Keratinocyte (primary cell): Measurements from ENCODE around the gene ABI3. TPM values are rescaled to one million over a fixed set of nuclear protein-coding genes. Genes with fewer than 3 reads are reported as not detected.
A peak's percentile ranks its signal among the peaks of the same experiment; 100 is the strongest.

Experiments used
- DNase-seq: peaks from one replicate; pipeline ENCODE4 v3.0.0-alpha.2; 2011; ENCODE audit warnings: low read depth, missing footprints, low spot score
- FAIRE-seq: peaks from 2 replicates; lab custom pipeline; 2011; peaks lifted over from hg19 to GRCh38; lab: Jason Lieb, UNC
- H2AFZ ChIP-seq: 2 replicates; pipeline ENCODE4 v1.6.0; 2012; ENCODE audit warnings: low read length, control low read depth, inconsistent platforms; ENCODE audit not compliant: control insufficient read depth
- H3K27ac ChIP-seq: 2 replicates; pipeline ENCODE4 v1.5.1; 2011; ENCODE audit warnings: low read length; ENCODE audit not compliant: control insufficient read depth, insufficient read depth
- H3K27me3 ChIP-seq: 3 replicates; pipeline ENCODE4 v1.6.0; 2011; ENCODE audit warnings: low read length; ENCODE audit not compliant: control insufficient read depth, insufficient read depth; ENCODE audit errors: extremely low read depth
- H3K36me3 ChIP-seq, 2 experiments: 2 replicates in 1 of 2; 3 replicates in 1 of 2; pipeline ENCODE4 v1.5.1; 2011; ENCODE audit warnings: low read length in 2 of 2, mild to moderate bottlenecking in 1 of 2; ENCODE audit not compliant: control insufficient read depth in 2 of 2, insufficient read depth in 2 of 2; ENCODE audit errors: extremely low read depth in 1 of 2
- H3K4me1 ChIP-seq: 3 replicates; pipeline ENCODE4 v1.5.1; 2011; ENCODE audit warnings: low read length; ENCODE audit not compliant: control insufficient read depth, insufficient read depth; ENCODE audit errors: extremely low read depth
- H3K4me2 ChIP-seq: 3 replicates; pipeline ENCODE4 v1.6.0; 2011; ENCODE audit warnings: low read depth, low read length; ENCODE audit not compliant: control insufficient read depth, insufficient read depth; ENCODE audit errors: extremely low read depth
- H3K4me3 ChIP-seq, 3 experiments: fragments of 200-600 bp in 1 of 3; sonication (generic) in 1 of 3; 2 replicates in 2 of 3; 3 replicates in 1 of 3; pipeline ENCODE4 v1.5.1; 2011 to 2016; ENCODE audit warnings: low read length in 3 of 3, mild to moderate bottlenecking in 3 of 3, control low read depth in 2 of 3, inconsistent platforms in 1 of 3, low read depth in 1 of 3, mixed read lengths in 1 of 3, mixed run types in 1 of 3, moderate library complexity in 1 of 3; ENCODE audit not compliant: control insufficient read depth in 2 of 3, insufficient read depth in 2 of 3; ENCODE audit errors: extremely low read depth in 1 of 3
- H3K79me2 ChIP-seq: 2 replicates; pipeline ENCODE4 v1.6.0; 2012; ENCODE audit warnings: low read length; ENCODE audit not compliant: control insufficient read depth, insufficient read depth
- H3K9ac ChIP-seq: 3 replicates; pipeline ENCODE4 v1.6.0; 2011; ENCODE audit warnings: low read length; ENCODE audit not compliant: control insufficient read depth, insufficient read depth; ENCODE audit errors: extremely low read depth
- H3K9me1 ChIP-seq: 3 replicates; pipeline ENCODE4 v1.6.0; 2011; ENCODE audit warnings: low read length; ENCODE audit not compliant: control insufficient read depth, insufficient read depth; ENCODE audit errors: extremely low read depth
- H3K9me3 ChIP-seq: 2 replicates; pipeline ENCODE4 v1.5.1; 2012; ENCODE audit warnings: low read depth, low read length; ENCODE audit not compliant: control insufficient read depth
- H4K20me1 ChIP-seq: 3 replicates; pipeline ENCODE4 v1.6.0; 2011; ENCODE audit warnings: low read length; ENCODE audit not compliant: control insufficient read depth, insufficient read depth; ENCODE audit errors: extremely low read depth
- CTCF ChIP-seq, 3 experiments: IDR thresholded peaks in 1 of 3; conservative IDR thresholded peaks in 1 of 3; optimal IDR thresholded peaks in 1 of 3; 2 replicates in 2 of 3; 3 replicates in 1 of 3; pipeline versions ENCODE3 to v1.5.1; 2011; ENCODE audit warnings: low read length in 3 of 3, mild to moderate bottlenecking in 3 of 3, moderate library complexity in 2 of 3, control low read depth in 1 of 3, inconsistent platforms in 1 of 3; ENCODE audit not compliant: insufficient read depth in 2 of 3; ENCODE audit errors: extremely low read depth in 1 of 3
- EZH2 ChIP-seq: IDR thresholded peaks from one replicate; pipeline ENCODE4 v1.6.1; 2012; ENCODE audit warnings: inconsistent platforms, mild to moderate bottlenecking, low read length, moderate library complexity
- dilution Hi-C: fragments of 300-500 bp; cut with MboI; formaldehyde crosslinking; loops from one replicate; pipeline ENCODE4 v1.7.0; 2020; ENCODE audit warnings: low sequenced_read_pairs; ENCODE audit not compliant: extremely low pct_ligation_motif_present
- polyA plus RNA-seq, 5 experiments: library from polyadenylated mRNA; depleted of rRNA in 3 of 5; stranded (reverse) in 3 of 5; stranded (forward) in 1 of 5; unstranded in 1 of 5; fragments of >200 nt; gene quantifications; 1 replicate in 1 of 5; 2 replicates in 3 of 5; 3 replicates in 1 of 5; pipeline versions ENCODE4 v1.2.1 to v1.2.3, GENCODE V29; 2011 to 2012; ENCODE audit warnings: missing spikeins in 2 of 5, low read depth in 1 of 5, low replicate concordance in 1 of 5

The ABI3 gene
- polyA plus RNA-seq, 1 donor (not counting 4 experiments of a cell fraction or from before 2014, with no cell fraction given) = not detected

- no peak overlapping the region for H3K4me2 ChIP-seq
- FAIRE-seq = no peak
- H2AFZ ChIP-seq = no peak overlapping the region
- DNase-seq = no peak
- peaks cover 29% of the 10 kb centered on the region for H3K27me3 ChIP-seq
- no peaks in the 10 kb centered on the region for H4K20me1 ChIP-seq
- no peak overlapping the region for H3K9ac ChIP-seq
- H3K4me1 ChIP-seq = peaks cover 6% of the 10 kb centered on the region
- no peaks in the 10 kb centered on the region for H3K9me1 ChIP-seq
- H3K9me3 ChIP-seq = no peaks in the 10 kb centered on the region
- H3K4me3 ChIP-seq = no peak overlapping the region
- H3K79me2 ChIP-seq = no peaks in the 10 kb centered on the region
- no peaks in the 10 kb centered on the region for H3K36me3 ChIP-seq
- dilution Hi-C loops = no loop called here
- no peak overlapping the region for H3K27ac ChIP-seq
- peak in 2 of 3 experiments; percentile 56 to 59 for TF ChIP-seq CTCF (optimal IDR thresholded peaks at IDR 0.05 in 1 of 3, IDR thresholded peaks at IDR 0.05 in 1 of 3, conservative IDR thresholded peaks at IDR 0.05 in 1 of 3; ENCODE audit: extremely low read depth in 1 of 3, insufficient read depth in 2 of 3, low read length in 3 of 3)
- no peak for TF ChIP-seq EZH2
Observed at GRCh38 chr17:49218941-49219913, 8.7 kb downstream of the ABI3 start.

- dilution Hi-C loops = no loop called here
- DNase-seq (no peak), FAIRE-seq (no peak)
- no peak overlapping the region for H2AFZ ChIP-seq
- no peaks in the 10 kb centered on the region for H4K20me1 ChIP-seq
- no peak for TF ChIP-seq EZH2
- TF ChIP-seq CTCF (optimal IDR thresholded peaks at IDR 0.05 in 1 of 3, IDR thresholded peaks at IDR 0.05 in 1 of 3, conservative IDR thresholded peaks at IDR 0.05 in 1 of 3; ENCODE audit: extremely low read depth in 1 of 3, insufficient read depth in 2 of 3, low read length in 3 of 3) = no peak
- no peak overlapping the region for H3K4me3 ChIP-seq
- H3K4me1 ChIP-seq = peaks cover 9% of the 10 kb centered on the region
- H3K9me1 ChIP-seq = no peaks in the 10 kb centered on the region
- H3K27ac ChIP-seq = no peak overlapping the region
- H3K9me3 ChIP-seq = no peaks in the 10 kb centered on the region
- no peaks in the 10 kb centered on the region for H3K36me3 ChIP-seq
- H3K9ac ChIP-seq = no peak overlapping the region
- H3K27me3 ChIP-seq = peaks cover 37% of the 10 kb centered on the region
- no peaks in the 10 kb centered on the region for H3K79me2 ChIP-seq
- H3K4me2 ChIP-seq = no peak overlapping the region
Observed at GRCh38 chr17:49219987-49220386, 9.5 kb downstream of the ABI3 start.
